Measurements from ENCODE around the gene ARHGAP6.
"Not testable (repeated sequence)": the region's sequence is repeated elsewhere in the genome, so short reads cannot be mapped to it uniquely, and the experiment has no call there.

ARHGAP6 gene

GRCh38 chrX:11355944-11356343 is 309.8 kb downstream of the ARHGAP6 start:
- DNase-seq (ENCODE audit: low read depth), result not testable (repeated sequence)

DNA sequence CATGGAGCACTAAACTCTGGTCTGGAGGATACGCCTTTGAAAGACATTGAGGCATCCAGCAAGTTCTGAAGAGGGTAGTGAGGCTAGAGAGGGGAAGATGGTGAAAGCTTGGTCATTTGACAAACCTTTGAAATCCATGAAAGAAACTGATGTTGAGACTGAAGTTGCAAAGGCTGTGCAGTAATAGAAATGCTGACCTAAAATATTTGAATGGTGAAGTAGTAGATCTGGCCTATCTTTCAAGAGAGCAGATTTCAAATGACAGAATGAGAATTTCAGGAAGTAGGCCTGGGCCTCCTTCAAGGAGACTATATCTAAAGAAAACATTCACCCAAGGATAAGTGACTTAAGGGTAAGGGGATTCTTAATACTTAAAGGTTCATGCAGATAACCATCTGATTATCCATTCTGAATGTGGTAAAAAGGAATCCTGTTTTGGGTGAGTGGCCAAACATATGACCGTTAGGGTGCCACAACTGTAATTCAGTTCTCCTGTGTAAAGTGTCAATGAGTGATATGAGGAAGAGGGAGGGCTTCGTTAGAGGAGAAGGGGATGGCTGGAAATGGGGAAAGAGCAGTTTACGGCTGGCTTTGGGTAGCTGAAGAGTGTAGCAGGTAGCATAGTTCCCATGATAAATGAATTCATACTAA is 310.3 kb downstream of the ARHGAP6 start:
- DNase-seq (ENCODE audit: low read depth), result no peak

DNA sequence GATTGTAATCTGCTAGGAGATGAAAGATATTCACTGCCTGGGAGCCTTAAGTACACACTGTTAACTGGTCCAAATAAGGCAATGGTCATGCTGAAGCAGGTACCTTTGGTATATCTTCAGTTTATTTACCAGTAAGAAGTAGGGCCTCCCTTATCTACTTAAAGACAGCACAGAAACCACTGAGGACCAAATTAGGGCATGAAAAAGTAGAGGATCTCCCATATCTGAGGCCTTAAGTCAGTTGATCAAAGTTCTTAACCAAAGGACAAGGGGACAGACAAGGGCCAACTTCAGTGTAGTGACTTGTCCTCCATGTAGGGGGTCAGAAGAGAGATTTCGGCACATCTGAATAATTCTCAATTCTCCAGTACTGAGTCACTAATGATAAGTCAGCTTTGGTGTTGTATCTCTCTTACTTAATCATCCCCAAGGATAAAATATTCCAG is 313.4 kb downstream of the ARHGAP6 start:
- no peak for DNase-seq (ENCODE audit: low read depth)

GRCh38 chrX:11351375-11352295 is 314.1 kb downstream of the ARHGAP6 start:
- DNase-seq (ENCODE audit: low read depth), result peak; percentile 81

DNA sequence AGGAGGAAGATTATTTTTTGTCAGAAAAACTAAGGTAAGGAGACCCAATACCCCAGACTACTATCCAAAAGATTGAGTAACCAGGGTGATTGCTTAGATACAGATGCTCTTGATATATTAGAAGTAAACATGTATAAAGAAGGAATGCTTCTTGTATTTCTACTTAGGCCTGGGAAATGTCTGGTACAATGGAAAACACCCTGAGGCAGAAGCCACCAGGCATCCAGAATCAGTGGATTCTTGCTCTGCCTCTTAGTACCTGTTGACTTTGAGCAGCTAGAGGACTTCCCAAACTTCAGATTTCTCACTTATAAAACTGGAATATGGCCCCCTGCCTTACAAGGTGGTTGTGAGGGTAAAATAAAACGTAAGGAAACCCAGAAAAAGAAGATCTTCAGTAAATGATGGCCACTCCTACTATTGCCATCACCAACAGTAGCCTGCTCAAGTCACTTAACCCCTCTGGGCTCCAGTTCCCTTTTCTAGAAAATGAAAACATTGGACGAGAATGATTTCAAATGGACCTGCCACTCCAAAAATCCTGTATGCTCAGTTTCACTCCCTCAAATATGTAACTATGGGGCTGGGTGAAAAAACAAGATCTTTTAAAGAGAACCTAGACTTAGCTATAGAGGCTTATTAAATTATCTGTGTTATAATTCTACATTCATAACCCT is 315.9 kb downstream of the ARHGAP6 start:
- DNase-seq (ENCODE audit: low read depth), result peak; percentile 29

GRCh38 chrX:11349020-11349419 is 316.7 kb downstream of the ARHGAP6 start:
- no peak for DNase-seq (ENCODE audit: low read depth)

DNA sequence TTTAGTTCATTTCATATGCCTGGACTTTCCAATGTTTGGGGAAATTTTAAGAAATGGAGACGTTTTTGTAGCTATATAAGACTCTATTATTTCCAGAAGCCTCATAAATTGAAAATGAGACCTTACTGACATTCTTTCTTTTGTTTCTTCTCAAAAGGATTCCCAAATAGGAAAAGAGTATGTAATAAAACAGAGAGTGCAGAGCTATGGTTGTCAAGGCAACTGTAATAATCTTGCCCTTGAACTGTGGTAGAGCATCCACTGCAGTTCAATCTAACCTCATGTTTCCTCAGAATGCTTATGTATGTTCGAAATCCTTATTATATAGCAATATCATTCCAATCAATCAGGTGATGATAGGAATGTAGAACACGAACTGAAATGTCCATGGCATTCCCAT is 318.4 kb downstream of the ARHGAP6 start:
- no peak for DNase-seq (ENCODE audit: low read depth)

DNA sequence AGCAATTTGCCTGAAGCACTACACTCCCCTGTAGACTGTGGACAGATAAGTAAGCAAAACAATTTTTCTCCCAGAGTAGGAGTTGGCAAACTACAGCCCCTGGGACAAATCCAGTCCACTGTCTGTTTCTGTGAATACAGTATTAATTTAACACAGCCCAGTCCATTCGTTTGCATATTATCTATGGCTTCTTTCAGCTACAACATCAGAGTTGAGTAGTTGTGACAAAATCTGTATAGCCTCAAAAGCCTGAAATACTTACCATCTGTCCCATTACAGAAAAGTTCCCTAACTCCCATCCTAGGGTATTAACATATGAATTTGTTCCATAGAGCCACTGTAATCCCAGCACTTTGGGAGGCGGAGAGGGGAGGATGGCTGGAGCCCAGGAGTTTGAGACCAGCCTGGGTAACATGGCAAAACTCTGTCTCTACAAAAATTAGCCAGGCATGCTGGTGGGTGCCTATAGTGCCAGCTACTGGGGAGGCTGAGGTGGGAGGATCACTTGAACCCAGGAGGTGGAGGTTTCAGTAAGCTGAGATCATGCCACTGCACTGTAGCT is 319.5 kb downstream of the ARHGAP6 start:
- no peak for DNase-seq (ENCODE audit: low read depth)

DNA sequence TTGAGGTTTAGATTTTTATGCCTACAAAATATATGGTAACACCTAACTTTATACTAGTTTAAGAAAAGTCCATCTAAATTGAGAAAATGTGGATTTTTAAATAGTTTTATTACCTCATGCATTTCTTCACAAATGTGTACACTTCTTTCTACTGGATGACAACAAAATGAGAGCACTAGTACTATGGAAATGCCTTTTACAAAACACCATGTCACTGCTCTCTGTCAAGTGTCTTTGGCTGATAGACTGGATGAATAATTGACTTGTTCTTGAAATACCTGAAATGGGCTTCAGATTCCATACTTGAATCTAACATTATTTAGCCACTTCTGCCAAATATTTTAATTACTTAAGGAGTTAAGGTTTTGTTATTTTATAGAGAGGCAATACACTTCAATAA is 323.0 kb downstream of the ARHGAP6 start:
- DNase-seq (ENCODE audit: low read depth), result no peak

DNA sequence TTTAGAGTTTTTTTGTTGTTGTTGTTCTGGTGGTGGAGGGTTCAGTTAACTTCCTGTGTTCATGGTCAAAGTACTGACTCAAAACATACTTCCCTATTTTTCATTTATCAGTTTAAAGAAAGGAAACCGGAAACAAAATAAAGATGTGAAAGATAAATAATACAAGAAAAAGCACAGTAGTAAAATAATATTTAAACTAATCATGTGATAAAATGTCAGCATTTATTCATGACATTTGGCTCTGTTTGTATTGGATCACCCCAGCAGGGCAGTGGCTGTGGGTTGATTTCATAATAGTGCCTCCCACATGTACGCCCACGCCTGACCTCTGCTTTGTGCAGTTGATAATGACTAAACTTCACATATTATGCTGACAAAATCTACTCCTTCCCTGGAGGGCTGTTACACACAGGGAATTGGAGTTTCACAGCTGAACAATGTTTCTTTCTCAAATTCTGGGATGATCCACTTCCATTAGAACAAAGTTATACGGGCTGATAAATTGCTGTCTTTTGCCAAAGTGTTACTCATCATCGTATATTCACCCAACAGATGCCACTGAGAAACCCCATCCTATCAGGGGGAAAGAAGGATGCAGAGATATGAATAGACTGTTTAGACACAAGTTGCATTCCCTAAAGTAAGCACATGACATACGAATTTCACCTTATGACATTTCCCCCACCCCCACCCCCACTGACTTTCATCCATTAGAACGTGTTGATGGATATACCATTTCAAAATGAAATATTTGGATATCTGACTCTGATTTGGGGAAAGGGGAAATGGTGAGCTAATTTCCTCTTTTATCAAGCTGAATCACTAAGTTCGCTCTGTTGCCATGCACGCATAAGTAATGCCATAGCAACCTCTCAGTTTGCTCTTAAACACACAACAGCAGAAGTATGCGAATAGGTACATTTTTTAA is 324.2 kb downstream of the ARHGAP6 start:
- peak; percentile 86 for DNase-seq (ENCODE audit: low read depth)

GRCh38 chrX:11337292-11338009 is 328.3 kb downstream of the ARHGAP6 start:
- no peak for DNase-seq (ENCODE audit: low read depth)

DNA sequence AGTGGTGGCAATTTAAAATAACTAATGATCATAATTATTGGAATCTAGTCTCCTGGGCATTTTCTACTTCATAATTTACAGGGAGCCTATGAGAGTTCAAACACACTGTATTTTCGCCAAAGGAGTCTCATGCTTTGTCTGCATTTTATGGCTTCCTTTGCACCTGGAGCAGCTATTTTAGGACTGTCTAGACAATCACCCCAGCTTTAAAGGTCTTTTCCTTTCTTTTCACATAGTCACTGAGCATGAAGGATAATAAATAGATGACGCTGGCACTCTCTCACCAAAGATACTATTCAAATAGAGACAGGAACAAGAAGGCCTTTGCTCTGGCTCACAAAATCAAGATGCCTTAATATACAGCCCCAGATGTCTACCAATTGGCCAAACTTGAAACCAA is 329.5 kb downstream of the ARHGAP6 start:
- no peak for DNase-seq (ENCODE audit: low read depth)

DNA sequence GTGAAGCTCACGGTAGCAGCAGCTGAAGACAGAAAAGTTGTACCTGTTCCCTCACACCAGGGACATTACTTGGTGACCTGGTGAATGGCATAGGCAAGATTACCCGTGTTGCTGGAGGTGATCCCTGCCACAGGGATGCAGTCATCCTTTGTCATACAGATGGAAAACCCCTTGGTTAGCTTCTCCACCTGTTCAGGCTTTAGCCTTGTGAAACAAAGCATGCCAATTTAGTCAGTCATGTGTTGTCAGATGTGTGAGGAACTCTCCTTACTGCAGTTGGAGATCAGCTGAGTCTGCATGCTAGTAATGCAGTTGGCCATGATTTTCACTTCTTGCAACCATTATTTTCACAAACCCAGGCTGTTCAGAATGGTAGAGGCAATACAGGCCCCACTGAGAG is 331.6 kb downstream of the ARHGAP6 start:
- DNase-seq (ENCODE audit: low read depth), result no peak

GRCh38 chrX:11331788-11332187 is 333.9 kb downstream of the ARHGAP6 start:
- no peak for DNase-seq (ENCODE audit: low read depth)

GRCh38 chrX:11329021-11329420 is 336.7 kb downstream of the ARHGAP6 start:
- no peak for DNase-seq (ENCODE audit: low read depth)

DNA sequence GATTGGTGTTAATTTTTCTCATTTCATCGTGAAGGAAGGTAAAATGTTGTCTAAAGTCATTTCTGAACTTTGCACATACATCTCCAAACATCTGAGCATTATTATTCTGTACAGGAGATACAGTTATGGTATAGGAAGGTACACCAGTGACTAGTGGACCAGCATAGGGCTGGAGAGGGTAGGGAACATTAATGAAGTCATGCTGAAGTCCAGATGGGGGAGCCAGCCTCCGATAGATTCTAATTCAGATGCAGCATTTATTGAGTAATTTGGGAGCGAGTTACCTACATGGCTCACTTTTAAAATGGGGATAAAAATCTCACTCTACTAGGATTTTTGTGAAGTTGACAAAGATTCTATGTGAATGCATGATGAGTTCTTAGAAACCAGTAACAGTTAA is 337.6 kb downstream of the ARHGAP6 start:
- no peak for DNase-seq (ENCODE audit: low read depth)

- peak; percentile 11 for DNase-seq (ENCODE audit: low read depth)
These were observed 343.7 kb downstream of the ARHGAP6 start for GRCh38 chrX:11321986-11322385.

- DNase-seq (ENCODE audit: low read depth), result no peak
These were observed 345.8 kb downstream of the ARHGAP6 start for GRCh38 chrX:11319806-11320520.

DNA sequence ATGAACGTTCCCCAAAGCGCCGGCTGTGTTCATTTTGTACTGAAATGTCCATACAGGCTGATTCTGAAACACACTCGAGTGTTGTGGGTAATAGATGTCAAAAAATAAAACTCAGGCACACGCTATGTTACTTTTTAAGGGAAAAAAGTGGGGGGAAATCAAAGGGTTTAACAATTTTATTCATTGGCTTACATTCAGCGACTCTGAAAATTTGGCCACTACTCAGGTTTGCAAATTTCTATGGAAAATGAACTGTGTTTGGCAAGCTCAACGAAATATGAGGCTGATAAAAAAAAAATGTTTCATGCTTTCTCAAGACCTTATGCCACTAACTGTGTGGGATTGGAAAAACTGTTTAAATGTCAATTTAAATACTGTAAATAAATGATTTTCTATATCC is 354.0 kb downstream of the ARHGAP6 start:
- peak; percentile 5 for DNase-seq (ENCODE audit: low read depth)

DNA sequence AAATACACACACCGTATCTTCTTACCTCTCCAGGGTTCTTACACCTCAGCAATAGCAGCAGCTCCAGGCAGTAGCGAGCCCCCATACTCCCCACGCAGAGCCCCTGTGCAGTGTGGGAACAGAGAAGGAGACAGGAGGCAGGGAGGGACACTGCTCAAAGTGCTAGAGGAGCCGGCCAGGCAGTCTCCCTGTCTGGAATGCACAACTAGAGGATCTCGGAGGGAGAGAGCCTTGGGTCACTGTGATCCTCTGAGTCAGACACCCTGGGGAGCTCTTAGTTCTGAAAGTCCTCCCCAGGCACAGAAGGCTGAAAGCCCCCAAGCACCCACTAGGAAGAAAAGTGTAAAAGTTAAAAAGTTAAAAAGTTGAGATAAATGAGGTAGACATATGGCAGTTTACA is 356.5 kb downstream of the ARHGAP6 start:
- DNase-seq (ENCODE audit: low read depth), result no peak

Measured in fibroblast of gingiva (primary cell).